ENCODE results near the gene ATP5ME. TPM values are rescaled to one million over a fixed set of nuclear protein-coding genes. Genes with fewer than 3 reads are reported as not detected.

The ATP5ME gene
- total RNA-seq, 1 experiment from 2014 or later = 425 TPM

DNA sequence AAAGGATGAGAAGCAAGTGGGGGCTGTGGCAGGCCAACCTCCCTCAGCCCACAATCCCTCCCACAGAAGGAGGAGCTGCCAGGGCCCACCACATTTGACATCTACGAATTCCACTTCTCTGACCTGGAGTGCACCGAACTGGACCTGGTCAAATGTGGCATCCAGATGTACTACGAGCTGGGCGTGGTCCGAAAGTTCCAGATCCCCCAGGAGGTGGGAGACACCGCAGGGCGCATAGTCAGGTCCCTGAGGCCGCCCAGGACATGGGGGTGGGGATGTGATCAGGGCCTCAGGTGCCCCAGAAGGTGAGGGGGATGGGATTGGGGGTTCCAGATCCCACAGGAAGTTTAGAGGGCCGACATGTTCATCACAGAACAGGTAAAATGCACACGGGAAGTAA is 13.7 kb downstream of the ATP5ME start:
- Histone ChIP-seq H2BK15ac (ENCODE audit: low read depth, low read length) (no peak overlapping the region), H4K5ac (ENCODE audit: insufficient read length, low read depth, low read length) (no peak overlapping the region), H3T11ph (ENCODE audit: low read length) (no peak overlapping the region), H3K27ac (ENCODE audit: insufficient read length, low read depth, low read length) (no peak overlapping the region), H3K79me1 (ENCODE audit: insufficient read depth, low read depth, low read length, poor library complexity, severe bottlenecking) (no peaks in the 10 kb centered on the region), H2BK20ac (ENCODE audit: low read depth, low read length, poor library complexity, severe bottlenecking) (no peak overlapping the region), H2AFZ (ENCODE audit: low read length) (no peak overlapping the region), H3K4me1 (ENCODE audit: insufficient read depth, low read length) (no peaks in the 10 kb centered on the region), H3K79me2 (ENCODE audit: insufficient read depth, low read length) (no peaks in the 10 kb centered on the region), H4K8ac (replicated peaks; ENCODE audit: insufficient read length, low read depth, low read length) (no peak overlapping the region), H2BK120ac (ENCODE audit: low read depth, low read length, poor library complexity, severe bottlenecking) (no peak overlapping the region), H3K4me2 (ENCODE audit: insufficient read depth, insufficient read length, low read length) (no peak overlapping the region), H3K56ac (ENCODE audit: insufficient read length, low read depth, low read length) (no peak overlapping the region), H2BK12ac (ENCODE audit: insufficient read length, low read depth, low read length) (no peak overlapping the region), H3K27me3 (ENCODE audit: insufficient read depth, low read length) (no peaks in the 10 kb centered on the region), H4K20me1 (ENCODE audit: control insufficient read depth, insufficient read depth, insufficient read length) (no peaks in the 10 kb centered on the region), H3K23ac (ENCODE audit: insufficient read length, low read depth, low read length) (no peak overlapping the region), H3K4ac (ENCODE audit: low read depth, low read length) (no peak overlapping the region), H3K18ac (ENCODE audit: insufficient read length, low read depth, low read length) (no peak overlapping the region), H3K23me2 (ENCODE audit: insufficient read length, low read depth, low read length, poor library complexity, severe bottlenecking) (peaks cover 2% of the 10 kb centered on the region), H2BK5ac (ENCODE audit: insufficient read length, low read length) (no peak overlapping the region), H3K9me3 (ENCODE audit: control insufficient read depth, low read depth, low read length) (no peaks in the 10 kb centered on the region), H2AK5ac (ENCODE audit: insufficient read length, low read length) (no peak overlapping the region), H3K14ac (ENCODE audit: insufficient read depth, low read length) (no peak overlapping the region), H4K91ac (ENCODE audit: insufficient read length, low read depth, low read length) (no peak overlapping the region), H3K9ac (ENCODE audit: extremely low read depth, insufficient read length, low read length) (no peak overlapping the region)
- Mint-ChIP-seq H3K27ac (no peak overlapping the region), H3K36me3 (ENCODE audit: insufficient read depth in 1 of 3, low read depth in 3 of 3) (peaks cover 0 to 2% (median 0%) of the 10 kb centered on the region in 3 experiments; a peak in 4 of 7 replicates), H3K9me3 (no peaks in the 10 kb centered on the region; a peak in 1 of 5 replicates), H3K4me3 (no peak overlapping the region), H3K27me3 (ENCODE audit: low read depth) (peaks cover 2% of the 10 kb centered on the region; the same call in 1 of the 2 replicates), H3K4me1 (no peaks in the 10 kb centered on the region; a peak in 1 of 4 replicates)
- no CpG with 5 or more reads among the region's 10 CpGs for WGBS (ENCODE audit: extremely low coverage, insufficient read length, low lambda C conversion rate)
- TF ChIP-seq, protein P1, sequence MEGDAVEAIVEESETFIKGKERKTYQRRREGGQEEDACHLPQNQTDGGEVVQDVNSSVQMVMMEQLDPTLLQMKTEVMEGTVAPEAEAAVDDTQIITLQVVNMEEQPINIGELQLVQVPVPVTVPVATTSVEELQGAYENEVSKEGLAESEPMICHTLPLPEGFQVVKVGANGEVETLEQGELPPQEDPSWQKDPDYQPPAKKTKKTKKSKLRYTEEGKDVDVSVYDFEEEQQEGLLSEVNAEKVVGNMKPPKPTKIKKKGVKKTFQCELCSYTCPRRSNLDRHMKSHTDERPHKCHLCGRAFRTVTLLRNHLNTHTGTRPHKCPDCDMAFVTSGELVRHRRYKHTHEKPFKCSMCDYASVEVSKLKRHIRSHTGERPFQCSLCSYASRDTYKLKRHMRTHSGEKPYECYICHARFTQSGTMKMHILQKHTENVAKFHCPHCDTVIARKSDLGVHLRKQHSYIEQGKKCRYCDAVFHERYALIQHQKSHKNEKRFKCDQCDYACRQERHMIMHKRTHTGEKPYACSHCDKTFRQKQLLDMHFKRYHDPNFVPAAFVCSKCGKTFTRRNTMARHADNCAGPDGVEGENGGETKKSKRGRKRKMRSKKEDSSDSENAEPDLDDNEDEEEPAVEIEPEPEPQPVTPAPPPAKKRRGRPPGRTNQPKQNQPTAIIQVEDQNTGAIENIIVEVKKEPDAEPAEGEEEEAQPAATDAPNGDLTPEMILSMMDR (conservative IDR thresholded peaks at IDR 0.05) = no peak
- DNase-seq = peak; percentile 16

Measured in H9 (cell line).